Measurements from ENCODE around the gene BCO2.

DNA sequence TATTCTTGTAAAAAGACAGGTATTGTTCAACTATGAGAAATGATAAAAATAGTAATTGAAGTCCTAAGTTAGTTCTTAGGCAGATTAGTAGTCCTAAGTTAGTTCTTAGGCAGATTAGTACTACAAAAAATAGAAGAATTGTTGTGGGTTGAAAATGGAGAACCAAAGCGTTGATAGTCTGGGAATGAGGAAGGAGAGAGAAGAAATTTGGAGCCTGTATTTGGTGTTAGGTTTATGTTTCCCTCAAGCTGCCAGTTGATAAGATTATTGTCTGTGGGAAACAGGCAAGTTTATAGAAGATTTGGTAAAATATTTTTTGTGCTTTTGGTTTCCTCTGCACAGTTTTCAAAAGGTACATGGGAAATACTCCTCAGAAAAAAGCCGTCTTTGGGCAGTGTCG is 3.6 kb downstream of the BCO2 start:
- TF ChIP-seq, protein P1, sequence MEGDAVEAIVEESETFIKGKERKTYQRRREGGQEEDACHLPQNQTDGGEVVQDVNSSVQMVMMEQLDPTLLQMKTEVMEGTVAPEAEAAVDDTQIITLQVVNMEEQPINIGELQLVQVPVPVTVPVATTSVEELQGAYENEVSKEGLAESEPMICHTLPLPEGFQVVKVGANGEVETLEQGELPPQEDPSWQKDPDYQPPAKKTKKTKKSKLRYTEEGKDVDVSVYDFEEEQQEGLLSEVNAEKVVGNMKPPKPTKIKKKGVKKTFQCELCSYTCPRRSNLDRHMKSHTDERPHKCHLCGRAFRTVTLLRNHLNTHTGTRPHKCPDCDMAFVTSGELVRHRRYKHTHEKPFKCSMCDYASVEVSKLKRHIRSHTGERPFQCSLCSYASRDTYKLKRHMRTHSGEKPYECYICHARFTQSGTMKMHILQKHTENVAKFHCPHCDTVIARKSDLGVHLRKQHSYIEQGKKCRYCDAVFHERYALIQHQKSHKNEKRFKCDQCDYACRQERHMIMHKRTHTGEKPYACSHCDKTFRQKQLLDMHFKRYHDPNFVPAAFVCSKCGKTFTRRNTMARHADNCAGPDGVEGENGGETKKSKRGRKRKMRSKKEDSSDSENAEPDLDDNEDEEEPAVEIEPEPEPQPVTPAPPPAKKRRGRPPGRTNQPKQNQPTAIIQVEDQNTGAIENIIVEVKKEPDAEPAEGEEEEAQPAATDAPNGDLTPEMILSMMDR (IDR thresholded peaks at IDR 0.05): no peak
- no peak for TF ChIP-seq POLR2A (IDR thresholded peaks at IDR 0.05)

Measured in breast epithelium (tissue), 3 donors.